HG02642 (cell line): ENCODE measurements around the gene GOLGA2.
A peak's percentile ranks its signal among the peaks of the same experiment; 100 is the strongest.
"Not testable (repeated sequence)": the region's sequence is repeated elsewhere in the genome, so short reads cannot be mapped to it uniquely, and the experiment has no call there.

Experiments used
- ATAC-seq: cut with Tn5 transposase; IDR thresholded peaks from one replicate; pipeline ENCODE4 v1.9.1; 2021; ENCODE audit warnings: mild to moderate bottlenecking; ENCODE audit not compliant: unreplicated experiment, poor library complexity

GOLGA2 gene

GRCh38 chr9:128244837-128245231, 31.0 kb downstream of the GOLGA2 start:
- ATAC-seq: no peak

GRCh38 chr9:128244091-128244836, 31.5 kb downstream of the GOLGA2 start:
- no peak for ATAC-seq

- ATAC-seq: no peak
These were observed 32.4 kb downstream of the GOLGA2 start for GRCh38 chr9:128243215-128244018.

- ATAC-seq: no peak
These were observed 33.0 kb downstream of the GOLGA2 start for GRCh38 chr9:128242828-128243214.

GRCh38 chr9:128242124-128242523, 33.7 kb downstream of the GOLGA2 start:
- no peak for ATAC-seq

GRCh38 chr9:128233817-128234406, 41.9 kb downstream of the GOLGA2 start:
- ATAC-seq: no peak

GRCh38 chr9:128232528-128233428, 43.0 kb downstream of the GOLGA2 start:
- ATAC-seq: no peak

- ATAC-seq: no peak
These were observed 43.9 kb downstream of the GOLGA2 start for GRCh38 chr9:128231638-128232527.

GRCh38 chr9:128230897-128231296, 44.9 kb downstream of the GOLGA2 start:
- ATAC-seq: not testable (repeated sequence)

- ATAC-seq: no peak
These were observed 49.4 kb downstream of the GOLGA2 start for GRCh38 chr9:128226412-128226801.

- no peak for ATAC-seq
These were observed 49.9 kb downstream of the GOLGA2 start for GRCh38 chr9:128225770-128226411.

GRCh38 chr9:128224877-128225276, 50.9 kb downstream of the GOLGA2 start:
- no peak for ATAC-seq

GRCh38 chr9:128222880-128223670, 52.7 kb downstream of the GOLGA2 start:
- no peak for ATAC-seq

GRCh38 chr9:128222026-128222425, 53.8 kb downstream of the GOLGA2 start:
- ATAC-seq: no peak

- no peak for ATAC-seq
These were observed 56.0 kb downstream of the GOLGA2 start for GRCh38 chr9:128219831-128220230.

- peak; percentile 87 for ATAC-seq
These were observed 57.1 kb downstream of the GOLGA2 start for GRCh38 chr9:128218518-128219389.

- ATAC-seq: no peak
These were observed 57.7 kb downstream of the GOLGA2 start for GRCh38 chr9:128218172-128218517.
